ENCODE results near the gene SCN8A.

The SCN8A gene

GRCh38 chr12:51801027-51801426, 210.0 kb downstream of the SCN8A start:
- no peak overlapping the region for H3K27ac ChIP-seq
- H3K27me3 ChIP-seq (replicated peaks), result no peaks in the 10 kb centered on the region
- in situ Hi-C loops (cut with HindIII; ENCODE audit: low pct_ligation_motif_present, low sequenced_read_pairs), result no loop called here
- no peak for DNase-seq
- no peak for TF ChIP-seq CTCF (IDR thresholded peaks at IDR 0.05; ENCODE audit: low read depth, low read length, missing control alignments)
- no peak overlapping the region for H3K4me3 ChIP-seq (ENCODE audit: low read depth, low read length)
- H3K36me3 ChIP-seq (replicated peaks), result no peaks in the 10 kb centered on the region

- no peak overlapping the region for H3K27ac ChIP-seq
- in situ Hi-C loops (cut with HindIII; ENCODE audit: low pct_ligation_motif_present, low sequenced_read_pairs), result no loop called here
- H3K36me3 ChIP-seq (replicated peaks), result no peaks in the 10 kb centered on the region
- no peak for TF ChIP-seq CTCF (IDR thresholded peaks at IDR 0.05; ENCODE audit: low read depth, low read length, missing control alignments)
- no peak overlapping the region for H3K4me3 ChIP-seq (ENCODE audit: low read depth, low read length)
- no peaks in the 10 kb centered on the region for H3K27me3 ChIP-seq (replicated peaks)
- no peak for DNase-seq
Measured at GRCh38 chr12:51806896-51807295, 215.9 kb downstream of the SCN8A start.

GRCh38 chr12:51809193-51809592, 218.2 kb downstream of the SCN8A start:
- in situ Hi-C loops (cut with HindIII; ENCODE audit: low pct_ligation_motif_present, low sequenced_read_pairs), result no loop called here
- Histone ChIP-seq H3K4me3 (ENCODE audit: low read depth, low read length) (no peak overlapping the region), H3K27me3 (replicated peaks) (no peaks in the 10 kb centered on the region), H3K36me3 (replicated peaks) (no peaks in the 10 kb centered on the region), H3K27ac (no peak overlapping the region)
- no peak for DNase-seq
- no peak for TF ChIP-seq CTCF (IDR thresholded peaks at IDR 0.05; ENCODE audit: low read depth, low read length, missing control alignments)

GRCh38 chr12:51811203-51812202, 220.5 kb downstream of the SCN8A start:
- Histone ChIP-seq H3K4me3 (ENCODE audit: low read depth, low read length) (no peak overlapping the region), H3K27me3 (replicated peaks) (no peaks in the 10 kb centered on the region), H3K27ac (no peak overlapping the region), H3K36me3 (replicated peaks) (no peaks in the 10 kb centered on the region)
- no peak for DNase-seq
- TF ChIP-seq CTCF (IDR thresholded peaks at IDR 0.05; ENCODE audit: low read depth, low read length, missing control alignments), result no peak
- in situ Hi-C loops (cut with HindIII; ENCODE audit: low pct_ligation_motif_present, low sequenced_read_pairs), result no loop called here

GRCh38 chr12:51812871-51813270, 221.8 kb downstream of the SCN8A start:
- no peaks in the 10 kb centered on the region for H3K36me3 ChIP-seq (replicated peaks)
- no peak overlapping the region for H3K27ac ChIP-seq
- TF ChIP-seq CTCF (IDR thresholded peaks at IDR 0.05; ENCODE audit: low read depth, low read length, missing control alignments), result no peak
- in situ Hi-C loops (cut with HindIII; ENCODE audit: low pct_ligation_motif_present, low sequenced_read_pairs), result no loop called here
- DNase-seq, result no peak
- no peak overlapping the region for H3K4me3 ChIP-seq (ENCODE audit: low read depth, low read length)
- H3K27me3 ChIP-seq (replicated peaks), result no peaks in the 10 kb centered on the region

Measured in brain microvascular endothelial cell (primary cell).